Osteocyte (in vitro differentiated cells): ENCODE data around the gene MARCHF11. TPM values are rescaled to one million over a fixed set of nuclear protein-coding genes. Genes with fewer than 3 reads are reported as not detected.

ENCODE experiments used
- DNase-seq: peaks from one replicate; pipeline ENCODE4 v3.0.0; 2021; ENCODE audit warnings: mixed read lengths; ENCODE audit not compliant: unreplicated experiment; ENCODE audit errors: extremely low spot score
- H3K27ac Mint-ChIP-seq: one replicate; pipeline ENCODE4 v1.8.0; 2021; ENCODE audit warnings: mild to moderate bottlenecking, mixed read lengths; ENCODE audit not compliant: unreplicated experiment
- H3K27me3 Mint-ChIP-seq: one replicate; pipeline ENCODE4 v1.8.0; 2021; ENCODE audit warnings: mixed read lengths; ENCODE audit not compliant: unreplicated experiment
- H3K36me3 Mint-ChIP-seq: one replicate; pipeline ENCODE4 v1.8.0; 2021; ENCODE audit warnings: mixed read lengths; ENCODE audit not compliant: unreplicated experiment
- H3K4me1 Mint-ChIP-seq: one replicate; pipeline ENCODE4 v1.8.0; 2021; ENCODE audit warnings: mixed read lengths; ENCODE audit not compliant: unreplicated experiment
- H3K4me3 Mint-ChIP-seq: one replicate; pipeline ENCODE4 v1.8.0; 2021; ENCODE audit warnings: mild to moderate bottlenecking, moderate library complexity, mixed read lengths; ENCODE audit not compliant: unreplicated experiment
- H3K9me3 Mint-ChIP-seq: one replicate; pipeline ENCODE4 v1.8.0; 2021; ENCODE audit warnings: mixed read lengths; ENCODE audit not compliant: unreplicated experiment
- total RNA-seq: library from RNA; stranded (reverse); gene quantifications from 2 replicates; pipeline ENCODE4 v1.2.1, GENCODE V29; 2021
- TF ChIP-seq, protein P1 (sequence below): fragments of 200-600 bp; sonication (generic); IDR thresholded peaks from 2 replicates; pipeline ENCODE4 v1.5.0; 2021; ENCODE audit warnings: antibody characterized with exemption, mild to moderate bottlenecking, moderate library complexity

Gene MARCHF11
- total RNA-seq, 1 donor from 2014 or later, result not detected

DNA sequence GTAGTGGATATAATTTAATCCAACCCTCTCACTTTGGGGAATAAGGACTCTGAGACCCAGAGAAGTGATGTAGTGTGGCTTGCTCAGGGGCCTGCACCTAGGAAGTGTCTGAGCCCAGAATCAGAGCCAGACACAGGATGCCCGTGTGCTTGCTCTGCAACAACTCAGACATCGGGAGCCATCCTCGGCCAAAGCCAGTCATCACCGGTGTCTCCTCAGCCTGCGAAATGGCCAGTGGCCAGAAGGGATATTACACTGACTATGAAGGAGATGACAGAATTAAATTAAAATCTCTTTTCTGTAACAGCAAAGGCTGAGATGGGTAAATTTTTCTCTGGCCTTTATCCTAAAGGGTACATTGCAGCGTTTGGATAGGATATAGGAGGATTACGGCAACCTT lies 102.9 kb downstream of the MARCHF11 start:
- H3K9me3 Mint-ChIP-seq, result no peaks in the 10 kb centered on the region
- TF ChIP-seq, protein P1, sequence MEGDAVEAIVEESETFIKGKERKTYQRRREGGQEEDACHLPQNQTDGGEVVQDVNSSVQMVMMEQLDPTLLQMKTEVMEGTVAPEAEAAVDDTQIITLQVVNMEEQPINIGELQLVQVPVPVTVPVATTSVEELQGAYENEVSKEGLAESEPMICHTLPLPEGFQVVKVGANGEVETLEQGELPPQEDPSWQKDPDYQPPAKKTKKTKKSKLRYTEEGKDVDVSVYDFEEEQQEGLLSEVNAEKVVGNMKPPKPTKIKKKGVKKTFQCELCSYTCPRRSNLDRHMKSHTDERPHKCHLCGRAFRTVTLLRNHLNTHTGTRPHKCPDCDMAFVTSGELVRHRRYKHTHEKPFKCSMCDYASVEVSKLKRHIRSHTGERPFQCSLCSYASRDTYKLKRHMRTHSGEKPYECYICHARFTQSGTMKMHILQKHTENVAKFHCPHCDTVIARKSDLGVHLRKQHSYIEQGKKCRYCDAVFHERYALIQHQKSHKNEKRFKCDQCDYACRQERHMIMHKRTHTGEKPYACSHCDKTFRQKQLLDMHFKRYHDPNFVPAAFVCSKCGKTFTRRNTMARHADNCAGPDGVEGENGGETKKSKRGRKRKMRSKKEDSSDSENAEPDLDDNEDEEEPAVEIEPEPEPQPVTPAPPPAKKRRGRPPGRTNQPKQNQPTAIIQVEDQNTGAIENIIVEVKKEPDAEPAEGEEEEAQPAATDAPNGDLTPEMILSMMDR, result no peak

DNA sequence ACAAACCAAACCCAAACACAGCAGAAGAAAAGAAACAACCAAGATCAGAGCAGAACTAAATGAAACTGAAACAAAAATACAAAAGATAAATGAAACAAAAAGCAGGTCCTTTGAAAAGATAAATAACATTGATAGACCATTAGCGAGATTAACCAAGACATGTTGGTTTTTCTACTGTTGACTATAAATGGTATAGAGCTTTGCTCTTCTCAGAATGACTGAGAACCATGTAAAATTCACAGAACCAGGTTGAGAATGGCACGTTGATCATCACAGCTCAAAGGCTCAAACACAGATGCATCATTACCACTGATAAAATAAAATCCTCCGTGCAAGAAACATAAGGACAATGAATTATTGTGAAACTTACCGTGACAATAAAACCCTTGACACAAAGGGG lies 105.2 kb downstream of the MARCHF11 start:
- no peaks in the 10 kb centered on the region for H3K4me1 Mint-ChIP-seq
- TF ChIP-seq, protein P1, result no peak
- peaks cover 14% of the 10 kb centered on the region for H3K27me3 Mint-ChIP-seq
- no peak overlapping the region for H3K27ac Mint-ChIP-seq
- no peak overlapping the region for H3K4me3 Mint-ChIP-seq
- no peak for DNase-seq
- no peaks in the 10 kb centered on the region for H3K9me3 Mint-ChIP-seq
- H3K36me3 Mint-ChIP-seq, result no peaks in the 10 kb centered on the region

More for the DNA sequence above, 102.9 kb downstream of the MARCHF11 start:
- Mint-ChIP-seq H3K27me3 (peaks cover 12% of the 10 kb centered on the region), H3K27ac (no peak overlapping the region), H3K4me1 (no peaks in the 10 kb centered on the region), H3K36me3 (no peaks in the 10 kb centered on the region), H3K4me3 (no peak overlapping the region)
- DNase-seq, result no peak

DNA sequence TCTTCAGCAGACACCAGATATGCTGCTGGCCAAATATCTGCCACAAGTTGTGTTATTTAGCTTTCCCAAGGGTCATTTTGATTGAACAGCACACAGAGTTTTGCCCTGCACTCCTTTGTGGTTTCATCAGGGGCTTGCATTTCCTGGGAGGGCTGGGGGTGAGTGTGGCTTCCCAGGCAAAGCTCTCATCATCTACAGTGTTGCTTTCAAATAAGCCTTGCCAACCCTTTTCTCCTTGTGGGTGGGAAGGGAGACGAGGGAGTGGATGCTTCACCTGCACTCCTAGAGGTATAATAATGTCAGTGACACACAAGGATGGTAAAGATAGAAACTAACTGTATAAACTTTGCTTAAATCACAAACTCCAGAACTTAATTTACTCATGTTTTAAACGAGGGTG lies 107.0 kb downstream of the MARCHF11 start:
- no peaks in the 10 kb centered on the region for H3K9me3 Mint-ChIP-seq
- DNase-seq, result no peak
- TF ChIP-seq, protein P1, result no peak
- H3K27me3 Mint-ChIP-seq, result peaks cover 15% of the 10 kb centered on the region
- no peaks in the 10 kb centered on the region for H3K36me3 Mint-ChIP-seq
- no peaks in the 10 kb centered on the region for H3K4me1 Mint-ChIP-seq
- no peak overlapping the region for H3K4me3 Mint-ChIP-seq
- H3K27ac Mint-ChIP-seq, result no peak overlapping the region

DNA sequence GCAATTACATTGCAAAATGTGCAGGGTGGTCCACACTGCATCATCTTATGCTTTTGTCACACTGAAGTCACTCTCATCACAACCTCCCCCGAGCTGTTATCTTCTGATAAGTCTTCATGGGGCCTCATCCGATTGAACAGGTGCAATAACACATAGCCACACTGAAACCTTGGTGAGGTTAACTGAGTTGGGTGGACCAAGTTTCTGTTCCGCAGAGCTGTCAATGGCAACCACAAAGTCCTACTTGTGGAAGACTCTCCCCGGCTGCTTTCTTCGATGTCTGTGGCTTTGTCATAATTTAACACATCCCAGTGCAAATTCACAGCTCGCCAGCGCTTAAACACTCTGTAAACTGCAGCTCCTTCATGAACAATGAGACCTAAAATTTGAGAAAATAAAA lies 112.2 kb downstream of the MARCHF11 start:
- peaks cover 12% of the 10 kb centered on the region for H3K27me3 Mint-ChIP-seq
- no peaks in the 10 kb centered on the region for H3K4me1 Mint-ChIP-seq
- no peaks in the 10 kb centered on the region for H3K9me3 Mint-ChIP-seq
- H3K27ac Mint-ChIP-seq, result no peak overlapping the region
- H3K4me3 Mint-ChIP-seq, result no peak overlapping the region
- H3K36me3 Mint-ChIP-seq, result no peaks in the 10 kb centered on the region
- TF ChIP-seq, protein P1, result no peak
- no peak for DNase-seq

DNA sequence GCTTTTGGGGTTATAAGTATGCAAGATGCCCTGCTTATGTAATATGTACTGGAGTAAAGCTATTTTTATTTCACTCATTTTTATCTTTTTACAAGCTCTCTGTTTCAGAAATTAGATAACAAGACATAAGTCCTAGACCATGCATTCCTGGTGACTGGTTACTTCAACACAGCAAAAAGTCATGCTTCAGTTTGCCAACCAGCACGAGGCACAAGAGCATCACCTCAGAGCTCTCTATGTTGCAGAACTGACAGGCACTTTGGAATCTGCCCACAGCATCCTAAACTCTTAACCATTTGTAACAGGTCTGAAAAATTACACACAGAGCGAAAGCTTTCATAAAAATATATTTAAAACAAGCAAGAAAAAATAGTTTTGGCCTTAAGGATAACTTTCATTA lies 112.8 kb downstream of the MARCHF11 start:
- Mint-ChIP-seq H3K9me3 (no peaks in the 10 kb centered on the region), H3K27me3 (peaks cover 12% of the 10 kb centered on the region), H3K27ac (no peak overlapping the region), H3K4me1 (no peaks in the 10 kb centered on the region), H3K36me3 (no peaks in the 10 kb centered on the region), H3K4me3 (no peak overlapping the region)
- TF ChIP-seq, protein P1, result no peak
- no peak for DNase-seq
